GM19468 (cell line): Measurements from ENCODE around the gene WNK2.
"Not testable (repeated sequence)": the region's sequence is repeated elsewhere in the genome, so short reads cannot be mapped to it uniquely, and the experiment has no call there.

Experiments used
- ATAC-seq: cut with Tn5 transposase; IDR thresholded peaks from one replicate; pipeline ENCODE4 v1.9.1; 2021; ENCODE audit warnings: mild to moderate bottlenecking, moderate library complexity, moderate number of reproducible peaks; ENCODE audit not compliant: unreplicated experiment; ENCODE audit errors: extremely low read depth

The WNK2 gene

DNA sequence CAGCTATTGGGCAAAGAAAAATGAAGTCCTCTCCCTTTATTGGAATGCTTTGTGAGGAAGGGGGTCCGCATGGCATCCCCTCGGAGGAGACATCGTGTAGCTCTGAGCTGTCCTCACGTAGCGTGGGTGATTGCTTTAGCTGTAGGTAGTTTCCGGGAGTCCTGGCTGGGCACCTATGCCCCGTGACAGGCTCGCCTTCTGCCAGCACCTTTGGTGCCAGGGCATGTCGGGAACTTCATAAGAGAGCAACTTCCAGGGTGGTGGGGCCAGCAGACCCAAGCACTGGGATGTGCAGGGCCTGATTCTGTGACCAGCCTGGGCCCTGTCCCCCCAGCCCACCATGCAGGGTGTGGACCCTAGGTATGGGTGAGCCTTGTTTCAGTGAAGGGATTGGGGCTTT is 64.0 kb downstream of the WNK2 start:
- ATAC-seq, result no peak

GRCh38 chr9:93248386-93249040 is 64.6 kb downstream of the WNK2 start:
- no peak for ATAC-seq

DNA sequence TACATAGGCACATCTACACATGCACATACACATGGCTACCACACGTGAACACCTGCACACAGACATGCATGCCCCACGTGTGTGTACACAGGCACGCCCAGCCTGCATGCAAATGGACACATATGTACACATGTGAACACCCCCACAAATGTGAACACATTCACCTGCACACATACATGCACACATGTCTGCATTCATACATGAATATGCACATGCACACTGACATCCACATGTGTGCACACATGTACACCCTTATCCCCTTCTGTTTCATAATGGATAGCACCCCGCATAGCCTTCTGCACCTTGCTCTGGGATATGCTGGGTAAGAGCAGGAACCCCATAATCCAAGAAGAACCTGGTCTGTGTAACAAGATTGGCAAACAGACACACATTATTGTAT is 66.2 kb downstream of the WNK2 start:
- ATAC-seq, result no peak

DNA sequence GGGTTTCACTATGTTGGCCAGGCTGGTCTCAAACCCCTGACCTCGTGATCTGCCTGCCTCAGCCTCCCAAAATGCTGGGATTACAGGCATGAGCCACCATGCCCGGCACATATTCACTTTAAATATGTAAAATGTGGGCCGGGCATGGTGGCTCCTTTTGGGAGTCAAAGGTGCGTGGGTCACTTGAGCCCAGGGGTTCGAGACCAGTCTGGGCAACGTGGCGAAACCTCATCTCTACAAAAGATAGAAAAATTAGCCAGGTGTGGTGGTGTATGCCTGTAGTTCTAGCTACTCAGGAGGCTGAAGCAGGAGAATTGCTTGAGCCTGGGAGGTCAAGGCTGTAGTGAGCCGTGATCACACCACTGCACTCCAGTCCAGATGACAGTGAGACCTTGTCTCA is 67.4 kb downstream of the WNK2 start:
- not testable (repeated sequence) for ATAC-seq

DNA sequence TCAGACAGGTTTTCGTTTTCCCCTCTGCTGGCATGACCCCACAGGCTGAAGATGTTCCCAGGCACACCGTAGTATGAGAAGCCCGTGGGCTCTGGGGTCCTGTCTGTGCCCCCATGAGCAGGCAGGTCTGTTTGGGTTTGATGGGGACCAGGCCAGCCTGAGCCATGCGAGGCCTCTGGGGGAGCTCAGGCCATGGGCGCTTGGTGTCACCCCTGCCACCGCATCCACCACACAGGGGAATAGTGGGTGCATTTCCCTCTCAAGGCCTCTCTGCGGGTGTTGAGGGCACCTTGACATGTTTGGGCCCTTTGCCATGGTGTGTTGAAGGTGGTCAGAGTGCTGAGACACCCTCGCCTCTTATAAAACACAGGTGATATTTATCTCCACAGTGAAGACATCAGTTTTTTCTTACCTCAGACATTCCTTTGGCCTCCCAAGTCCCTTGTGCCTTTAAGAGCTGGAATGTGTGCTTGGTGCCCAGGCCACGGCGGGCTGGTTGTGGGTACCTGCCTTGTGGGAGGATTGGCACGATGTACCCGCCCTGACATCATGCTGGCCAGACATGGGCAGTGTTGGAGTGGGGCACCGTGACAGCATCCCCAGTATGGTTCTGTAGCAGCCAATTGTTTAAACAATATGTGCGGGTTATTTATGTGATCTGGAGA is 68.3 kb downstream of the WNK2 start:
- ATAC-seq, result no peak

- no peak for ATAC-seq
Measured at GRCh38 chr9:93252781-93253530, 69.0 kb downstream of the WNK2 start.

DNA sequence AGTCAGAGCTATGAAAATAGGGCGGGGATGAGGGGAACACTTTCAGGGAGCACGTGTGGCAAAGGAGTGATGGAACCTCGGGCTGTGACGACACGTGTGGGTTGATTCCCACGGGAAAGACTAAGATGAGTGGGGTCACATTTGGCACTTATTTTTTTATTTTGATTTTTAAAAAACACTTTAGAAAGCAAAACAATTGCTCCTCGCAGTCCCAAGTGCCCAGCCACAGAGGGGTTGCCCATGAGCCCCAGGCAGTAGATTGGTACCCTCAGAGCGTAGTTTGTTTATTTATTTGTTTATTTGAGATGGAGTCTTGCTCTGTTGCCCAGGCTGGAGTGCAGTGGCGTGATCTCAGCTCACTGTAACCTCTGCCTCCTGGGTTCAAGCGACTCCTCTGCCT is 69.7 kb downstream of the WNK2 start:
- ATAC-seq, result no peak

- no peak for ATAC-seq
Measured at GRCh38 chr9:93254061-93254481, 70.1 kb downstream of the WNK2 start.

DNA sequence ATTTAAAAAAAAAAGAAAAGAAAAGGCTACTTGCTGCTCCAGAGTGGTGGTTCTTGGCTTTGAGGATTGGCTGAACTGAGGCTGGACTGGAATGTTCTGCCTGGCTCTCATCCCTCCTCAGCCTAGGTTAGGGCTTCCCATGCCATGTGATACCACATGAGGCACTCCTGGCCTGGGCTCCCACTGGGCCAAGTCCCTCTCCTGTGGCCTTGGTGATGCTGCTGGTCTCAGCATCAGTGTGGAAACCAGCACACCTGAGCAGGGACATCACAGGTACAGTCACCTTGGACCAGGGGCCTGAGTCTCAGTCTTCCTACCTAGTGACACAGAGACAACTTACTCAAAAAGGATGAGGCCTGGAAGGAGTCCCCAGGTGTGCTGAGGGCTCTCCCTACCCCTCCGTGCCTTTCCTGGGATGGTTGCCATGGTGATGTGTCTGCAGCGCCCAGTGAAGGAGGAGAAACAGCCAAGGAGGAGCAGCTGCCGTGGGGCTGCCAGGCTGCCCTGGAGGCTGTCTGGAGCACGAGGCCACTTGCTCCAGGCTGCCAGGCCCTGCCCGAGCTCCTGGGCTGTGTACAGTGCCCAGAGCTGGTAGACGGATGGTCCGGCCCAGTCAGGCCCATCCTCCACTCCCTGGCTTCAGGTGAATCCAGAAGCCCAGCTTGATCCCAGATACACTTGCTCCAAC is 71.0 kb downstream of the WNK2 start:
- ATAC-seq, result no peak

- no peak for ATAC-seq
Measured at GRCh38 chr9:93255494-93255867, 71.5 kb downstream of the WNK2 start.

DNA sequence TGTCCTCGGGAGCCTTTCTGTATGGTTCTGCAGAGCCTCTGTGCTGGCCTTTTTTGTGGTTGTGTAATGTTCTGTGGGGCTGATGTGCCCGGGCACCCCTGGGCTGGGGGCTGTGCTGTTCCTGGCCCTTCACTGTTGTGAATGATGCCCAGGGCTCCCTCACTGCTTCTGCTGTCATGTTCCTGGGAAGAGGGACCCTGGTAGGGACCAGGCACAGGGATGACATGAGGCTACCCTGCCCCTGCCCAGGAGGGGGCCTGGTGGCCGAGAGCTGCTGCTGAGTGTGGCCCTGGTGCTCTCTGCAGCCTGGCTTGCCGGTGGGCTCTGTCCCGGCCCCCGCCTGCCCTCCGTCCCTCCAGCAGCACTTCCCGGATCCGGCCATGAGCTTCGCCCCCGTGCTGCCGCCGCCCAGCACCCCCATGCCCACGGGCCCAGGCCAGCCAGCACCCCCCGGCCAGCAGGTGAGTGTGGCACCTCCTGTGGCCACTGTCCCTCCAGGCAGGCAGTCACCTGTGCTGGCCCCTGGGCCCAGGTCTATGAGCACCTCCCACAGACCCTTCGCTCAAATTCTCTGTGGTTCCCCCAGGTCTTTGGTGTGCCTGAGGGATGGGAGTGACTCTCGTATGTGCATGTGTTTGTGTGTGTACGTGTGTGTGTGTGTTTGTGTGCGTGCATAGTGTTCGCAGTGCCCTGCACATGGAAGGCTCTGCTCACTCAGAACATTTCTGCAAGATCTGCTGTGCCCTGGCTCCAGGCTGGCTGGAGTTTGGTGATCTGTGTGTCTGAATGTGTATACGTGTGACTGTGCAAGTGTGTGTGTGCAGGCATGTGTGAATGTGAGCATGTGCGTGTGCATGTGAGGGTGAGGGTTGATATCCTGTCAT is 72.3 kb downstream of the WNK2 start:
- no peak for ATAC-seq

DNA sequence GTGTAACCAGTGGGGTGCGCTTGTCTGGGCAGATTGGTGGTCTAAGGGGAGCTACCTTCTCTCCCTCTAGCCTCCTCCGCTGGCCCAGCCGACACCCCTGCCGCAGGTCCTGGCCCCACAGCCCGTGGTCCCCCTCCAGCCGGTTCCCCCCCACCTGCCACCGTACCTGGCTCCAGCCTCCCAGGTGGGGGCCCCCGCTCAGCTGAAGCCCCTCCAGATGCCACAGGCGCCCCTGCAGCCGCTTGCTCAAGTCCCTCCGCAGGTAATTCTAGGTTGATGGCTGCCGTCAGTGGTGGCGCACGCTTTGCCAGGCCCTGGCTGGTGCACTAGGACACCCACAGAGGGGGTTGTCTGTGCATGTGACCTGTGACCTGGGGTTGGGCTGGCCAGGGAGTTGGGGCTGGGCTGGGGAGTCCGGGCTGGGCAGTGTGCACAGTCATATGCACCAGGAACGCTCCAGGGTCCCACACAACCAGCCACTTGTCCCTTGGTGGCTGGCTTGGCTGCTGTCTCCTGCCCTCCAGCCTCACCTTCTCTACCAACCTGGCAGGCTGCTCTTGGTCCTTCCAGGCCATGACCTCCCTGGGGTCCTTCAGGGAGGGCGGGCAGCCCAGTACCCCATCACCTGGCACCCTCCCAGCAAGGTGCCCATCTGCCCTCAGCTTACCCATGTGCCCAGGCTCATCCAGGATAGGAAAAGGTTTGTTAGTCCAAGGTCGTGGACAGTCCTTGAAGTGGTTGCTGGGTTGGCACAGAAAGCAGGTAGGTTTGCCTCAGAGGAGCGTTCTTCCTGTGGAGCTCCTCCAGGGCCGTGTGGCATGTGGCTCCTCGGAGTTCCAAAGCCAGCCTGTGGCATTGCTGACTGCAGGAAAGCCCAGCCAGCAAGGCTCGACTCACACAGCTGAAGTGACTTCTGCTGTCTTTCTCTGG is 73.2 kb downstream of the WNK2 start:
- ATAC-seq, result no peak

- ATAC-seq, result no peak
Measured at GRCh38 chr9:93257808-93258331, 73.9 kb downstream of the WNK2 start.

DNA sequence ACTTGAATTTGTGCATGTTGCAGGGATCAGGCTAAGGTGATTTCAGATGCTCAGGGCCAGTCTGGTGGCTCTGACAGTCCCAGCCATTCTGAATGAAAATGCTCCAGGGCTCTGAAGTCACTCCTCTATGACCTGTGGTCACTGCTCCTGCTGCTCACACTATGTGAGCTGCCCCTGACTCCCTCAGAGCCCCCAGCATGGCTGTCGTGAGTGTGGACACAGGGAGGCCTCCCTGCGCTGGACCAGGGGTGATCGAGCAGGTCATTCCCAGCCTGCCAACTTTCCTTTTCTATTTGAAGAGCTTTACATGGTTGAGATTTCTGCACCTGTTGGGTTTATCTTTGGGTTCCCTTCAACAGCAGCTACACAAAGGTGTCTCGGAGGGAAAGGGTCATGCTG is 74.5 kb downstream of the WNK2 start:
- no peak for ATAC-seq

DNA sequence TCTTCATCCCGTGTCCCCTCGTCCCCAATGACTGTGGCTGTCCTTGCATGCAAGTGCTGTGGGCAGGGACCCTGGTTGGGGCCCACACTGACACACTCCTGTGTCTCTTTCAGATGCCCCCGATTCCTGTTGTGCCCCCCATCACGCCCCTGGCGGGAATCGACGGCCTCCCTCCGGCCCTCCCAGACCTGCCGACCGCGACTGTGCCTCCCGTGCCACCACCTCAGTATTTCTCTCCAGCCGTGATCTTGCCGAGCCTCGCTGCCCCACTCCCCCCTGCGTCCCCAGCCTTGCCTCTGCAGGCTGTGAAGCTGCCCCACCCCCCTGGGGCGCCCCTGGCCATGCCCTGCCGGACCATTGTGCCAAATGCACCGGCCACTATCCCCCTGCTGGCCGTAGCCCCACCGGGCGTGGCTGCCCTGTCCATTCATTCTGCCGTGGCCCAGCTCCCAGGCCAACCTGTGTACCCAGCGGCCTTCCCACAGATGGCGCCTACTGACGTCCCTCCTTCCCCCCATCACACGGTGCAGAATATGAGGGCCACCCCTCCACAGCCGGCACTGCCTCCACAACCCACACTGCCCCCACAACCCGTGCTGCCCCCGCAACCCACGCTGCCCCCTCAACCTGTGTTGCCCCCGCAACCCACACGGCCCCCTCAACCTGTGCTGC is 75.0 kb downstream of the WNK2 start:
- ATAC-seq, result no peak

DNA sequence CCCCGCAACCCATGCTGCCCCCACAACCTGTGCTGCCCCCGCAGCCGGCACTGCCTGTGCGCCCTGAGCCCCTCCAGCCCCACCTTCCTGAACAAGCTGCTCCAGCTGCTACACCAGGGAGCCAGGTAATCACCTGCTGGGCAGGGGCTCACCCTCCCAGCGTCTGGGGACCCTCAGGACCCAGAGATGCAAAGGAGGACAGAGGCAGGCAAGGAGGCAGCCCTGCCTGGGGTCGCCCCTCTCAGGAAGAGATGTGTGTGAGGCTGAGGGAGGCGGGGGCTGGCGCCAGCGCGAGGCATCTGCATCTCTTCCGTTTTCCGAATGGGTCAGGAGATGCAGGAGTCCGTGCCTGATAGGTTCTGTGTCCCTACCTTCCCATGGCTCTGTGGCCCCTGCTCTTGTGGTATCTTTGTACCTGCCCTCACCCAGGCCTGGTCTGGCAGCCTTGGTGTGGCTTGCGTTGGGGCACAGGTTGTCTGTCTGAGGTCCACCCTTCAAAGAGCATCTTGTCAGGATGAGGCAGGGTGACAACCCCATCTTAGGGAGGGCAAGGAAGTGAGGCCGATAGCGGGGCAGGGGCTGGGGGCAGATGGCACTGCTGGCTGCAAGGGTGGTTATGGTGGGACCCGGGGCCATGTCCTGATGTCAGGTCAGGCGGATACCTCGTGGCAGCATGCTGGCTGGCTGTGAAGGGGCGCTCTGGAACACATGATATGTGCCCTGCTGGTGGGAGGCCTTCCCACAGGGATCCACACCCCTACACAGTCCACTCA is 75.7 kb downstream of the WNK2 start:
- ATAC-seq, result no peak

DNA sequence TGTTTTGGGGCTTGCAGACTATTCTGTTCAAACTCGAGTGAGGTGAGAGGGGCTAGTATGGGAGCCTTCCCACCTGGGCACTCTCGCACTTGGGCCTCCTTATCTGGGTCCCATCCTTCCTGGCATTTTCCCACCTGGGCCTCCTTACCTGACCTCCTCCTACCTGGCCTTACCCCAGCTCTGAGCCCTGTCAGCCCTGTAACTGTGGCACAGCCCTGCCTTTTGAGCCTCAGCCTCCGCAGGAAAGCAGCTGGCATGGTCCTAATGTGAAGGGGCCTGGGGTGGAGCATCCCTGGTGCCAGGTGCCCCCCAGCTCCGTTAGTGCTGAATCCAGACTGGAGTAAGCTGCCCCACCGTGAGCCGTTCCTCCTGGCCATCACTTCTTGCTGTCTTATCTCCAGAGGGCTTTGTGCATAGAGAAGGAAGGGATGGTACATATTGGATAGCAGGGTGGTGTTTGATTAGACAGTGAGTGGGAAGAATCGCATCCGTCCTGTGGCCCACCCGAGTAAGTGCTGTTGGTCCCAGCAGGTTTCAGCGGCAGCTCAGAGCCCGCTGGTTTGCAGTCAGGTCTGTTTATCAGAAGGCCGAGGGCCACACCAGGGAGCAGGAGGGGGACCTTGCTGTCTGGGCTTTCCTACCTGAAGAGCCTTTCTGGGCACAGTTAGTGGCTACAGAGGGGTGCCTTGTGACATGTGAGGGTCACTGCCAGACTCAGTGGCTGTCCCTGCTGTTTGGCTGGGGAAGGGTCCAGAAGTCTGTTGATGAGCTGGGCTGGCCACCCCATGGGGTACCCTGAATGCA is 76.5 kb downstream of the WNK2 start:
- ATAC-seq, result no peak
